ENCODE results near the gene FRAS1. TPM values are rescaled to one million over a fixed set of nuclear protein-coding genes. Genes with fewer than 3 reads are reported as not detected.

Gene FRAS1
- total and polyA plus RNA-seq, 12 donors, result 0.20 to 2.3 (median 0.84) TPM

DNA sequence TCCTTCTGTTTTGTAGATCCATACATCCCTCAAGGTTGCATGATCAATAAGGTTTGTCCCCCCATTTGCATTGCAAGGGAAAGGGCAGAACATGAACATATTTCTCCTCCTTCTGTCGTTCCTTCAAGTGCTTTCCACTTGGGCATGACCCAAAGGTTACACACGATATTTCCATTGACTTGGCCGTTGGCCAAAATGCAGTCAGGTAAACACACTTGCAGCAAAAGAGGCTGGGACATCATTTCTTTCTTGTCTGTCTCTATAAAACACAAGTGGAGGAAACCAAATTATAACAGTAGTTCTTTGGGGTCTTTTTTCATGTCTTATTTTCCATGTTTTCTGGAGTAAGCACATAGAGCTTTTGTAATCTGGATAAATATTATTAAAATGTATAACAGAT is 156.1 kb downstream of the FRAS1 start:
- TF ChIP-seq, protein P1, sequence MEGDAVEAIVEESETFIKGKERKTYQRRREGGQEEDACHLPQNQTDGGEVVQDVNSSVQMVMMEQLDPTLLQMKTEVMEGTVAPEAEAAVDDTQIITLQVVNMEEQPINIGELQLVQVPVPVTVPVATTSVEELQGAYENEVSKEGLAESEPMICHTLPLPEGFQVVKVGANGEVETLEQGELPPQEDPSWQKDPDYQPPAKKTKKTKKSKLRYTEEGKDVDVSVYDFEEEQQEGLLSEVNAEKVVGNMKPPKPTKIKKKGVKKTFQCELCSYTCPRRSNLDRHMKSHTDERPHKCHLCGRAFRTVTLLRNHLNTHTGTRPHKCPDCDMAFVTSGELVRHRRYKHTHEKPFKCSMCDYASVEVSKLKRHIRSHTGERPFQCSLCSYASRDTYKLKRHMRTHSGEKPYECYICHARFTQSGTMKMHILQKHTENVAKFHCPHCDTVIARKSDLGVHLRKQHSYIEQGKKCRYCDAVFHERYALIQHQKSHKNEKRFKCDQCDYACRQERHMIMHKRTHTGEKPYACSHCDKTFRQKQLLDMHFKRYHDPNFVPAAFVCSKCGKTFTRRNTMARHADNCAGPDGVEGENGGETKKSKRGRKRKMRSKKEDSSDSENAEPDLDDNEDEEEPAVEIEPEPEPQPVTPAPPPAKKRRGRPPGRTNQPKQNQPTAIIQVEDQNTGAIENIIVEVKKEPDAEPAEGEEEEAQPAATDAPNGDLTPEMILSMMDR (IDR thresholded peaks at IDR 0.05), result no peak
- TF ChIP-seq POLR2A (IDR thresholded peaks at IDR 0.05), result no peak
- DNase-seq, result no peak
- Histone ChIP-seq H3K4me1 (replicated peaks in 1 of 2) (no peaks in the 10 kb centered on the region), H3K27me3 (no peaks in the 10 kb centered on the region), H3K36me3 (replicated peaks in 1 of 2) (no peaks in the 10 kb centered on the region), H3K9me3 (replicated peaks in 1 of 3) (no peaks in the 10 kb centered on the region), H3K4me3 (no peak overlapping the region), H3K27ac (no peak overlapping the region)
- intact Hi-C loops (cut with DNase I), result no loop called here
- WGBS, 4 donors, result 53 to 60% (median 56%) methylated on average over 3 of the region's 3 CpGs

DNA sequence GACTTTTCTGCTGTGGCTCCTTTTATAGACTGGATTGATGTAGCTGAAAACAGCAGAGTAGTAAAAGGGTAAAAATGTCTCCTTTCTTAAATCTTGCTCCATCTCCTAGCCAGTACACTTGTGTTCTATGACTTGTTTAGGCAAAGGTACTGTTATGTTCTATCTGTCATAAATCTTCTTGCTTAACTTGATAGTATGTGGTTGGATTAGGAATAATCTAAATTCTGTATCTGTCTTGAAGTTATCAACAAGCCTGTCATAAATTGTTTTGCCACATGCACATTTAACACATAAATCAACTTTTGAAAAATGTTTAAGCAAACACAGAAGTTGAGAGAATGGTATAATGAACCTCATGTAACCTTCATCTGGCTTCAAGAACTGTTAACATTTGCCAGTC is 157.0 kb downstream of the FRAS1 start:
- TF ChIP-seq, protein P1 (IDR thresholded peaks at IDR 0.05), result no peak
- no peak for TF ChIP-seq POLR2A (IDR thresholded peaks at IDR 0.05)
- H3K27ac ChIP-seq, result no peak overlapping the region

DNA sequence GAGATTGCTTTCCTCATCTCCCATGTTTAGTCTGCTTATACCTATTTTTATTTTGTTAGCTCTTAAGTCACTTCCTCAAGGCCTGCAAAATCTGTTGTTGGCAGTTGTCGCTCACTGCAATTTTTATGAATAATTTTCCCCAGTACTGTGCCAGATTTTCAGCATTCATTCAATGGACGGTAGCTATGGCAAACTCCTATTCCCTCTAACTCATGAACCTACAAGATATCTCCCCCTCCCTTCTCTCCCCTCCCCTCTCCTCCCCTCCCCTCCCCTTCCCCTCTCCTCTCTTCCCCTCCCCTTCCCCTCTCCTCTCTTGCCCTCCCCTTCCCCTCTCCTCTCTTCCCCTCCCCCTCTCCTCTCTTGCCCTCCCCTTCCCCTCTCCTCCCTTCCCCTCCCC is 160.4 kb downstream of the FRAS1 start:
- Histone ChIP-seq H3K27me3 (no peaks in the 10 kb centered on the region), H3K27ac (no peak overlapping the region), H3K9me3 (replicated peaks in 1 of 3) (no peaks in the 10 kb centered on the region), H3K4me1 (replicated peaks in 1 of 2) (no peaks in the 10 kb centered on the region), H3K4me3 (no peak overlapping the region), H3K36me3 (replicated peaks in 1 of 2) (no peaks in the 10 kb centered on the region)
- TF ChIP-seq, protein P1 (IDR thresholded peaks at IDR 0.05), result no peak
- no peak for TF ChIP-seq POLR2A (IDR thresholded peaks at IDR 0.05)
- 91 to 96% (median 94%) methylated on average over 2 of the region's 2 CpGs for WGBS, 4 donors
- intact Hi-C loops (cut with DNase I), result no loop called here
- DNase-seq, result no peak

More for the DNA sequence above, 157.0 kb downstream of the FRAS1 start:
- no peak for DNase-seq
- intact Hi-C loops (cut with DNase I), result no loop called here
- H3K27me3 ChIP-seq, result no peaks in the 10 kb centered on the region
- H3K36me3 ChIP-seq (replicated peaks in 1 of 2), result no peaks in the 10 kb centered on the region
- H3K4me3 ChIP-seq, result no peak overlapping the region
- H3K9me3 ChIP-seq (replicated peaks in 1 of 3), result no peaks in the 10 kb centered on the region
- no peaks in the 10 kb centered on the region for H3K4me1 ChIP-seq (replicated peaks in 1 of 2)

DNA sequence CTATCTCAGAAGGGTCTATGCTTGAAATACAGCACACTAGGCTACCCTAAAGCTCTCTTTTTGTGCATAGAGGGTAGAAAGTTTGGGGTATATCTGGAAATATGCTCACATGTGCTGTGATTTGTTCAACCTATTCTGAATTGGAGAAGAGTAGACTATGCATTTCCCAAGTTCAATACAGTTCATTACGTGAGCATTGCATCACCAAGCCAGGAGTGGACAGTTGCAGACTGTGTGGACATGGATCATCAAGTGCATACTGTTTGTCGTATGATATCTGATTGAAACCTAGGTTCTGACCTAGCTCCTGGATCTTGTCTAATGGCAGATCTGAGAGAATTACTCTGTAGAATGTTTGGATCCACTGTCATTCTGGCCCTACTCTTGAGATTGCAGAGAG is 161.1 kb downstream of the FRAS1 start:
- 81 to 96% (median 88%) methylated on average over 2 of the region's 2 CpGs for WGBS, 4 donors
- no peak overlapping the region for H3K4me3 ChIP-seq
- no peaks in the 10 kb centered on the region for H3K36me3 ChIP-seq (replicated peaks in 1 of 2)
- TF ChIP-seq POLR2A (IDR thresholded peaks at IDR 0.05), result no peak
- TF ChIP-seq, protein P1 (IDR thresholded peaks at IDR 0.05), result no peak
- H3K4me1 ChIP-seq (replicated peaks in 1 of 2), result no peaks in the 10 kb centered on the region
- intact Hi-C loops (cut with DNase I), result no loop called here
- H3K27ac ChIP-seq, result no peak overlapping the region
- no peaks in the 10 kb centered on the region for H3K9me3 ChIP-seq (replicated peaks in 1 of 3)
- H3K27me3 ChIP-seq, result no peaks in the 10 kb centered on the region
- DNase-seq, result no peak
